ENCODE results near the gene APOBEC2. TPM values are rescaled to one million over a fixed set of nuclear protein-coding genes. Genes with fewer than 3 reads are reported as not detected.
"Not testable (repeated sequence)": the region's sequence is repeated elsewhere in the genome, so short reads cannot be mapped to it uniquely, and the experiment has no call there.

The APOBEC2 gene
- 0.20 TPM for polyA plus RNA-seq (2013)

DNA sequence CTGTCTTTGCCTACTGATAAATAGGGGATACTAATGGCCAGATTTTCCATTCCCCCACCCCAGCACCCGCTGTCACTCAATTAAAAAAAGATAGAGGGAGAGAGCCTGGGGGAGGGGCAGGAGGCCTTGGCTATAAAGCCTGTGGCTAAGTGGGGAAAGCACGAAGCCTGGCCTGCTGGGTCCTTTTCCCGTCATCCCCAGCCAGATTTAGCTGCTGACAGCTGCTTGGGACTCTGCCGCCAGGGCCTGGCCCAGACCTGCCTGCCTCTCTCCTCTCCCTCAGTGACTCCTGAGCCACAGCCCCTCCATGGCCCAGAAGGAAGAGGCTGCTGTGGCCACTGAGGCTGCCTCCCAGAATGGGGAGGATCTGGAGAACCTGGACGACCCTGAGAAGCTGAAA lies at the start of gene APOBEC2:
Gene APOBEC2, plus strand, starts transcription at position 162 of the 400 bp plus-strand sequence. Its CDS starts 146 bp downstream, at position 308.
- ChIA-PET CTCF (interaction anchor here (1.2 to 10.6 kb wide), 4 partner anchors 11 to 24 kb away, joined by 3 to 82 read pairs (median 20); partner anchors contain the start of genes TSPO2 and UNC5CL), POLR2A (no interaction called here)
- H3K4me1 ChIP-seq (ENCODE audit: control extremely low read depth in 1 of 4, control insufficient read depth in 4 of 4, insufficient read depth in 4 of 4, low read length in 3 of 4), result peaks cover 2 to 29% (median 8%) of the 10 kb centered on the region in 4 experiments
- no peaks in the 10 kb centered on the region for H3K27me3 ChIP-seq (replicated peaks in 2 of 5; ENCODE audit: control insufficient read depth in 4 of 5, insufficient read depth in 5 of 5, low read length in 4 of 5)
- H3K36me3 ChIP-seq (ENCODE audit: control insufficient read depth in 4 of 4, insufficient read depth in 4 of 4, low read length in 3 of 4), result peaks cover 0 to 3% (median 0%) of the 10 kb centered on the region in 4 experiments
- H3K27ac ChIP-seq (ENCODE audit: insufficient read depth in 1 of 2, low read depth in 1 of 2, low read length in 2 of 2, poor library complexity in 1 of 2, severe bottlenecking in 2 of 2), result no peak within 1 kb of the TSS
- H3K4me3 ChIP-seq (ENCODE audit: control insufficient read depth in 1 of 7, extremely low read depth in 1 of 7, insufficient read depth in 4 of 7, low read depth in 2 of 7, low read length in 6 of 7), result no peak within 1 kb of the TSS
- WGBS (ENCODE audit: insufficient coverage), result 96% methylated on average over 3 of the region's 5 CpGs
- no peak for DNase-seq
- H3K9me3 ChIP-seq (ENCODE audit: control extremely low read depth in 1 of 5, control insufficient read depth in 4 of 5, insufficient read depth in 2 of 5, low read depth in 1 of 5, low read length in 4 of 5), result no peaks in the 10 kb centered on the region

DNA sequence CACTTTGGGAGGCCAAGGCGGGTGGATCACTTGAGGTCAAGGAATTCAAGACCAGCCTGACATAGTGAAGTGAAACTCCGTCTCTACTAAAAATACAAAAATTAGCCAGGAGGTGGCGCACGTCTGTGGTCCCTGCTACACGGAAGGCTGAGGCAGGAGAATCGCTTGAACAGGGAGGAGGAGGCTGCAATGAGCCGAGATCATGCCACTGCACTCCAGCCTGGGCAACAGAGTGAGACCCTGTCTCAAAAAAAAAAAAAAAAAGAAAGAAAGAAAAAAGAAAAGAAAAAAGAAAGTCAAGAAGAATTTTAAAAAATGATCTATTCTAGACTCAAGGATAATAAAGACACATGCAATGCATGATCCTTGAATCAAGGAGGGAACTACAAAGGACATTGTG lies 46.8 kb upstream of the APOBEC2 start:
- CTCF ChIA-PET; H3K27ac ChIP-seq (ENCODE audit: insufficient read depth in 1 of 2, low read depth in 1 of 2, low read length in 2 of 2, poor library complexity in 1 of 2, severe bottlenecking in 2 of 2); H3K4me1 ChIP-seq (ENCODE audit: control extremely low read depth in 1 of 4, control insufficient read depth in 4 of 4, insufficient read depth in 4 of 4, low read length in 3 of 4); H3K27me3 ChIP-seq (replicated peaks in 2 of 5; ENCODE audit: control insufficient read depth in 4 of 5, insufficient read depth in 5 of 5, low read length in 4 of 5); H3K4me3 ChIP-seq (ENCODE audit: control insufficient read depth in 1 of 7, extremely low read depth in 1 of 7, insufficient read depth in 4 of 7, low read depth in 2 of 7, low read length in 6 of 7); H3K36me3 ChIP-seq (ENCODE audit: control insufficient read depth in 4 of 4, insufficient read depth in 4 of 4, low read length in 3 of 4); H3K9me3 ChIP-seq (ENCODE audit: control extremely low read depth in 1 of 5, control insufficient read depth in 4 of 5, insufficient read depth in 2 of 5, low read depth in 1 of 5, low read length in 4 of 5); POLR2A ChIA-PET: not testable (repeated sequence)
- peak; percentile 71 to 85 (median 84) for DNase-seq
- WGBS (ENCODE audit: insufficient coverage), result 8% methylated on average over 6 of the region's 7 CpGs

DNA sequence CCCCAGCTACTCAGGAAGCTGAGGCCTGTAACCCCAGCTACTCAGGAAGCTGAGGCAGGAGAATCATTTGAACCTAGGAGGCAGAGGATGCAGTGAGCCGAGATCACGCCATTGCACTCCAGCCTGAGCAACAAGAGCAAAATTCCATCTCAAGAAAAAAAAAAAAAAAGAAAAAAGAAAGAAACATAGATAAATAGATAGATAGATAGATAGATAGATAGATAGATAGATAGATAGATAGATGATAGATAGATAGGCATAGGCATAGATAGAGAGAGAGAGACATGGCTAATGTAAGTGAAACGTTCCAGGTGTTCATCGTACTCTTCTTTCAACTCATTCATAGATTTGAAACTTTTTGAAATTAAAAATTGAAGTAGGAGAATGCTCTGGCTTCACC lies 46.0 kb upstream of the APOBEC2 start:
- H3K27me3 ChIP-seq (replicated peaks in 2 of 5; ENCODE audit: control insufficient read depth in 4 of 5, insufficient read depth in 5 of 5, low read length in 4 of 5); H3K36me3 ChIP-seq (ENCODE audit: control insufficient read depth in 4 of 4, insufficient read depth in 4 of 4, low read length in 3 of 4); DNase-seq; H3K4me1 ChIP-seq (ENCODE audit: control extremely low read depth in 1 of 4, control insufficient read depth in 4 of 4, insufficient read depth in 4 of 4, low read length in 3 of 4); POLR2A ChIA-PET; H3K9me3 ChIP-seq (ENCODE audit: control extremely low read depth in 1 of 5, control insufficient read depth in 4 of 5, insufficient read depth in 2 of 5, low read depth in 1 of 5, low read length in 4 of 5); H3K4me3 ChIP-seq (ENCODE audit: control insufficient read depth in 1 of 7, extremely low read depth in 1 of 7, insufficient read depth in 4 of 7, low read depth in 2 of 7, low read length in 6 of 7); H3K27ac ChIP-seq (ENCODE audit: insufficient read depth in 1 of 2, low read depth in 1 of 2, low read length in 2 of 2, poor library complexity in 1 of 2, severe bottlenecking in 2 of 2): not testable (repeated sequence)
- CTCF ChIA-PET, result interaction anchor here (0.9 kb wide), 1 partner anchor 21 kb away, joined by 3 read pairs; no protein-coding TSS in a partner anchor
- no CpG with 5 or more reads among the region's 4 CpGs for WGBS (ENCODE audit: insufficient coverage)

DNA sequence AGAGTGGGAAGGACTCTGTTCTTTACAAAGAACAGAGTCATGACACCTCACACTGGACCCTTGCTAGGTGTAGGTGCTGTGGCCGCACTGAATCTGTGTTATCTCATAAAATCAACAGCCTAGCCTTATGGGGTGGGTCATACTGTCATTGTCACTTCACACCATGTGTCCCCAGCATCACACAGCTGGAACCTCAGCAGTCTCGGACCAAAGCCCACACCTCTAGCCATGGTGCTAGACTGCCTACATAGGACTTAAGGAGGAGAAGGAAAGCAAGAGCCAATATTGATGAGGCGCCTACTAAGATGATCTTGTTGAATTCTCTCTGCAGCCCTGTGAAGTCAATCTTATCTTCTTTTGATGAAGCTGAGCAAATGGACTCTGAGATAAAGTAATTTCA lies 45.0 kb upstream of the APOBEC2 start:
- no peak for DNase-seq
- CTCF ChIA-PET, result interaction anchor here (0.5 to 3.0 kb wide), 8 partner anchors 8 to 113 kb away, joined by 3 to 21 read pairs (median 4); partner anchors contain the start of gene UNC5CL
- POLR2A ChIA-PET, result no interaction called here
- H3K9me3 ChIP-seq (ENCODE audit: control extremely low read depth in 1 of 5, control insufficient read depth in 4 of 5, insufficient read depth in 2 of 5, low read depth in 1 of 5, low read length in 4 of 5), result no peaks in the 10 kb centered on the region
- no peaks in the 10 kb centered on the region for H3K36me3 ChIP-seq (ENCODE audit: control insufficient read depth in 4 of 4, insufficient read depth in 4 of 4, low read length in 3 of 4)
- no peak overlapping the region for H3K4me3 ChIP-seq (ENCODE audit: control insufficient read depth in 1 of 7, extremely low read depth in 1 of 7, insufficient read depth in 4 of 7, low read depth in 2 of 7, low read length in 6 of 7)
- H3K4me1 ChIP-seq (ENCODE audit: control extremely low read depth in 1 of 4, control insufficient read depth in 4 of 4, insufficient read depth in 4 of 4, low read length in 3 of 4), result no peaks in the 10 kb centered on the region
- H3K27me3 ChIP-seq (replicated peaks in 2 of 5; ENCODE audit: control insufficient read depth in 4 of 5, insufficient read depth in 5 of 5, low read length in 4 of 5), result peaks cover 0 to 4% (median 0%) of the 10 kb centered on the region in 5 experiments
- WGBS (ENCODE audit: insufficient coverage), result 100% methylated on average over 2 of the region's 3 CpGs
- H3K27ac ChIP-seq (ENCODE audit: insufficient read depth in 1 of 2, low read depth in 1 of 2, low read length in 2 of 2, poor library complexity in 1 of 2, severe bottlenecking in 2 of 2), result no peak overlapping the region

DNA sequence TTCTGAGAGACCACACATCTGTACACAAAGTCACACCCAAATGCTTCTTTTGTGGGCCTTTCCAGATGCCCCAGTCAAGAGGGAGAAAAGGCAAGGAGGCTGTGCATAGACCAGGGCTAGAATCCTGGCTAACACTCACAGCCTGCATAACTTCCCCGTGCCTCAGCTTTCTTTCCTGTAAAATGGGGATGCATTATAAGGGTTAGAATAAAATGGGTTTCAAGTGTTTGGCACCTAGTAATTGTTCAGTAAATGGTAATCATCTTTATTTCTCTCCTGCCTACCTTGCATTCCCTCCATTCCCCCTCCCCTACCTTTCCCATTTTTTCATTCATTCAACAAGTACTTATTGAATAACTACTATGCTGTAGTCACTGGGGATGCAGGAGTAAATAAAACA lies 43.3 kb upstream of the APOBEC2 start:
- no CpG with 5 or more reads among the region's 1 CpG for WGBS (ENCODE audit: insufficient coverage)
- ChIA-PET CTCF (interaction anchor here (1.9 to 3.0 kb wide), 4 partner anchors 13 to 30 kb away, joined by 5 to 21 read pairs (median 6); partner anchors contain the start of gene UNC5CL), POLR2A (no interaction called here)
- Histone ChIP-seq H3K9me3 (ENCODE audit: control extremely low read depth in 1 of 5, control insufficient read depth in 4 of 5, insufficient read depth in 2 of 5, low read depth in 1 of 5, low read length in 4 of 5) (no peaks in the 10 kb centered on the region), H3K27ac (ENCODE audit: insufficient read depth in 1 of 2, low read depth in 1 of 2, low read length in 2 of 2, poor library complexity in 1 of 2, severe bottlenecking in 2 of 2) (no peak overlapping the region), H3K4me1 (ENCODE audit: control extremely low read depth in 1 of 4, control insufficient read depth in 4 of 4, insufficient read depth in 4 of 4, low read length in 3 of 4) (no peaks in the 10 kb centered on the region), H3K36me3 (ENCODE audit: control insufficient read depth in 4 of 4, insufficient read depth in 4 of 4, low read length in 3 of 4) (no peaks in the 10 kb centered on the region), H3K27me3 (replicated peaks in 2 of 5; ENCODE audit: control insufficient read depth in 4 of 5, insufficient read depth in 5 of 5, low read length in 4 of 5) (no peaks in the 10 kb centered on the region), H3K4me3 (ENCODE audit: control insufficient read depth in 1 of 7, extremely low read depth in 1 of 7, insufficient read depth in 4 of 7, low read depth in 2 of 7, low read length in 6 of 7) (no peak overlapping the region)
- DNase-seq, result no peak

DNA sequence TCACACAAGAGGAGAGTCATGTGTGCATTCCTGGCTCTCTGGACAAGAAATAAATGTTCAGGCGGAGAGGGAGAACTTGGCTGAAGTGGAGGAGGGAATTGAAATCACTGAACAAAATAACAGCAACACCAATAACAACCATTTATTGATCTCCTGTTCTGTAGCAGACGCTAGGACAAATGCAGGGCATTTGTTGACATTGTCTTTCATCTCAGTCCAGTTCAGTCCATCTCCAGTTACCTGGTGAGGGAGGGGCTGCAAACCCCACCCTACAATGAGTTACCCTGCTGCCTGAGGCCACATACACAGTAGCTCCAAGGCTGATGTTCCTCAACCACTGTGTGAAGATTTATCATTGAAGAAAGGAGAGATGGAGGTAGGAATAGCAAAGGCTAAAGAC lies 41.3 kb upstream of the APOBEC2 start:
- H3K27me3 ChIP-seq (replicated peaks in 2 of 5; ENCODE audit: control insufficient read depth in 4 of 5, insufficient read depth in 5 of 5, low read length in 4 of 5), result no peaks in the 10 kb centered on the region
- no peak overlapping the region for H3K4me3 ChIP-seq (ENCODE audit: control insufficient read depth in 1 of 7, extremely low read depth in 1 of 7, insufficient read depth in 4 of 7, low read depth in 2 of 7, low read length in 6 of 7)
- 100% methylated on average over 1 of the region's 2 CpGs for WGBS (ENCODE audit: insufficient coverage)
- ChIA-PET POLR2A (interaction anchor here (1.3 kb wide), 1 partner anchor 14 kb away, joined by 3 read pairs; no protein-coding TSS in a partner anchor), CTCF (interaction anchor here (1.2 to 1.6 kb wide), 4 partner anchors 8 to 28 kb away, joined by 3 to 6 read pairs (median 4); no protein-coding TSS in a partner anchor)
- H3K27ac ChIP-seq (ENCODE audit: insufficient read depth in 1 of 2, low read depth in 1 of 2, low read length in 2 of 2, poor library complexity in 1 of 2, severe bottlenecking in 2 of 2), result no peak overlapping the region
- no peaks in the 10 kb centered on the region for H3K9me3 ChIP-seq (ENCODE audit: control extremely low read depth in 1 of 5, control insufficient read depth in 4 of 5, insufficient read depth in 2 of 5, low read depth in 1 of 5, low read length in 4 of 5)
- no peak for DNase-seq
- no peaks in the 10 kb centered on the region for H3K36me3 ChIP-seq (ENCODE audit: control insufficient read depth in 4 of 4, insufficient read depth in 4 of 4, low read length in 3 of 4)
- H3K4me1 ChIP-seq (ENCODE audit: control extremely low read depth in 1 of 4, control insufficient read depth in 4 of 4, insufficient read depth in 4 of 4, low read length in 3 of 4), result no peaks in the 10 kb centered on the region

DNA sequence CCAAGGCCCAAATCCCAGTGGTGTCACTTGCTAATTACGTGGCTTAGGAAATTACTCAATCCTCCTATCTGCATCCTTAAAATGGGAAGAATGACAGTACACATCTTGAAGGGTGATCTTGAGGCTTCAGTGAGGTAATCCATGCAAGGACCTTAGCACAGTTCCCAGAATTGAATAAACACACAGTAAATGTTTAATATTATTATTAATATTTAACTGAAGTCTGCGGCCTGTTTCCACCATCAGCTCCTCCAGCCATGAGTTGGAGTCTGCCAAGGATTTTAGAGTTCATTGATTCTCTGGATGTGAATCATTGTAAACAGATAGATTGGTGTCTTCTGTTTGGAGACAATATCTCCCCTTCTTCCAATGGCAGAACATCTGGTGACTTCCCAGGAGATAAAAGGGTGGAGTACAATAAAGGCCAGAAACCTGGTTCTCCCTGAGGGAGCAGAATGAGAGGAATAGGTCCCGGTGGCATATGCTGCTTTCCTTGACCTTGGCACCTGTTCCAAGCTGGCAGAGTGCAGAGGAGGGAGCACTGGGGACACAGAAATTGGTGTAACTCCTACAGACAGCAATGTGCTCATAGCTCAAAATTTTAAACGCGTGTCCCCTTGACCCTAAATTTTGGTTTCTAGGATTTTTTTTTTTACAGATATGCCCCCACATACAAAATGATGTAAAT lies 39.4 kb upstream of the APOBEC2 start:
- 100% methylated on average over 2 of the region's 5 CpGs for WGBS (ENCODE audit: insufficient coverage)
- H3K27me3 ChIP-seq (replicated peaks in 2 of 5; ENCODE audit: control insufficient read depth in 4 of 5, insufficient read depth in 5 of 5, low read length in 4 of 5), result no peaks in the 10 kb centered on the region
- no peaks in the 10 kb centered on the region for H3K36me3 ChIP-seq (ENCODE audit: control insufficient read depth in 4 of 4, insufficient read depth in 4 of 4, low read length in 3 of 4)
- no peak for DNase-seq
- ChIA-PET CTCF (interaction anchor here (1.5 to 2.4 kb wide), 2 partner anchors 9 to 14 kb away, joined by 6 to 9 read pairs; no protein-coding TSS in a partner anchor), POLR2A (no interaction called here)
- H3K27ac ChIP-seq (ENCODE audit: insufficient read depth in 1 of 2, low read depth in 1 of 2, low read length in 2 of 2, poor library complexity in 1 of 2, severe bottlenecking in 2 of 2), result no peak overlapping the region
- no peak overlapping the region for H3K4me3 ChIP-seq (ENCODE audit: control insufficient read depth in 1 of 7, extremely low read depth in 1 of 7, insufficient read depth in 4 of 7, low read depth in 2 of 7, low read length in 6 of 7)
- no peaks in the 10 kb centered on the region for H3K4me1 ChIP-seq (ENCODE audit: control extremely low read depth in 1 of 4, control insufficient read depth in 4 of 4, insufficient read depth in 4 of 4, low read length in 3 of 4)
- H3K9me3 ChIP-seq (ENCODE audit: control extremely low read depth in 1 of 5, control insufficient read depth in 4 of 5, insufficient read depth in 2 of 5, low read depth in 1 of 5, low read length in 4 of 5), result no peaks in the 10 kb centered on the region
